K562 (cell line): ENCODE measurements around the gene BCAR3.

Experiments used
- CHCHD3 ChIP-seq: fragments of 250-450 bp; sonication (Bioruptor Pico); IDR thresholded peaks from 2 replicates; pipeline ENCODE4 v2.1.2; 2022; ENCODE audit warnings: mild to moderate bottlenecking
- FOSL1 ChIP-seq: fragments of 200-800 bp; sonication (Bioruptor generic); conservative IDR thresholded peaks from 2 replicates; pipeline ENCODE4 v1.6.1; 2016; ENCODE audit warnings: missing genetic modification characterization, missing compliant biosample characterization
- GABPA ChIP-seq: fragments of 200-800 bp; sonication (Bioruptor generic); conservative IDR thresholded peaks from 2 replicates; pipeline ENCODE4 v1.6.1; 2016; ENCODE audit warnings: low read depth, missing genetic modification characterization, missing compliant biosample characterization
- KLF16 ChIP-seq: IDR thresholded peaks from 2 replicates; pipeline ENCODE4 v1.6.1; 2016; ENCODE audit warnings: antibody characterized with exemption
- NFIC ChIP-seq: fragments of 450-650 bp; IDR thresholded peaks from 2 replicates; pipeline ENCODE4 v1.6.1; 2017; ENCODE audit warnings: mild to moderate bottlenecking, inconsistent platforms
- NUFIP1 ChIP-seq: fragments of 450-650 bp; IDR thresholded peaks from 2 replicates; pipeline ENCODE4 v1.6.1; 2018; ENCODE audit not compliant: partially characterized antibody
- PHTF2 ChIP-seq: fragments of 250-450 bp; sonication (Bioruptor Pico); IDR thresholded peaks from 2 replicates; pipeline ENCODE4 v1.5.0; 2021; ENCODE audit warnings: mild to moderate bottlenecking
- PPARD ChIP-seq: fragments of 250-450 bp; sonication (Bioruptor Pico); IDR thresholded peaks from 2 replicates; pipeline ENCODE4 v1.8.0; 2022; ENCODE audit warnings: inconsistent platforms, mild to moderate bottlenecking, moderate library complexity
- SMARCA5 ChIP-seq: fragments of 450-650 bp; IDR thresholded peaks from 2 replicates; pipeline ENCODE4 v1.6.1; 2016
- SP1 ChIP-seq: sonication (generic); formaldehyde crosslinking; IDR thresholded peaks from 2 replicates; pipeline ENCODE4 v1.8.1; 2022; ENCODE audit warnings: mild to moderate bottlenecking, missing genetic modification reagents
- ZNF324 ChIP-seq: fragments of 250-450 bp; sonication (Bioruptor Pico); IDR thresholded peaks from 2 replicates; pipeline ENCODE4 v1.4.0; 2020; ENCODE audit warnings: mild to moderate bottlenecking
- TF ChIP-seq, protein P1 (sequence below): fragments of 250-450 bp; sonication (Bioruptor Pico); IDR thresholded peaks from 2 replicates; pipeline ENCODE4 v1.8.0; 2021; ENCODE audit warnings: borderline replicate concordance, mild to moderate bottlenecking, moderate library complexity; ENCODE audit not compliant: poor library complexity, severe bottlenecking
- TF ChIP-seq, protein P2 (sequence below): fragments of 450-650 bp; formaldehyde crosslinking; IDR thresholded peaks from 2 replicates; pipeline ENCODE4 v1.4.0; 2020; ENCODE audit warnings: mild to moderate bottlenecking, moderate library complexity

DNA sequence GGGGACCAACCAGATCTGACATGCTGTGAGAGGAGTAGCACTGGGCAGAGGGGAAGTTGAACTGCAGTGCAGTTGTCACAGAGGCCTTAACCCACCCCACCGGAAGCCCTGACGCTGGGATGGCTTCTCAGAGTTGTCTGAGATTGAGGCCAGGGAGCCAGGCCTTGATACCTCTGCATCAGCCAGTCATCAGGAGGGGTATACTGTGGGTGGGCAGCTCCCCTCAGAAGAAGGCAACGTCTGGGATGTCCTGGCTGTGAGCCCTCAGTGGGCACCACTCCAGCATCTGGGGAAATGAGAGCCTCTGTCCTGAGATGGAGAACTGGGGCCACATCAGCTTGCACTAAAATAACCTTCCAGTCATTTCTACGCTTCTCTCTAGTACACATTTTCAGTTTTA lies 47.9 kb upstream of the BCAR3 start:
- no peak for TF ChIP-seq ZNF324
- TF ChIP-seq FOSL1, result no peak
- TF ChIP-seq KLF16, result no peak
- TF ChIP-seq, protein P1, sequence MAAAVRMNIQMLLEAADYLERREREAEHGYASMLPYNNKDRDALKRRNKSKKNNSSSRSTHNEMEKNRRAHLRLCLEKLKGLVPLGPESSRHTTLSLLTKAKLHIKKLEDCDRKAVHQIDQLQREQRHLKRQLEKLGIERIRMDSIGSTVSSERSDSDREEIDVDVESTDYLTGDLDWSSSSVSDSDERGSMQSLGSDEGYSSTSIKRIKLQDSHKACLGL (CRISPR knock-in tag), result no peak
- no peak for TF ChIP-seq NFIC
- TF ChIP-seq, protein P2, sequence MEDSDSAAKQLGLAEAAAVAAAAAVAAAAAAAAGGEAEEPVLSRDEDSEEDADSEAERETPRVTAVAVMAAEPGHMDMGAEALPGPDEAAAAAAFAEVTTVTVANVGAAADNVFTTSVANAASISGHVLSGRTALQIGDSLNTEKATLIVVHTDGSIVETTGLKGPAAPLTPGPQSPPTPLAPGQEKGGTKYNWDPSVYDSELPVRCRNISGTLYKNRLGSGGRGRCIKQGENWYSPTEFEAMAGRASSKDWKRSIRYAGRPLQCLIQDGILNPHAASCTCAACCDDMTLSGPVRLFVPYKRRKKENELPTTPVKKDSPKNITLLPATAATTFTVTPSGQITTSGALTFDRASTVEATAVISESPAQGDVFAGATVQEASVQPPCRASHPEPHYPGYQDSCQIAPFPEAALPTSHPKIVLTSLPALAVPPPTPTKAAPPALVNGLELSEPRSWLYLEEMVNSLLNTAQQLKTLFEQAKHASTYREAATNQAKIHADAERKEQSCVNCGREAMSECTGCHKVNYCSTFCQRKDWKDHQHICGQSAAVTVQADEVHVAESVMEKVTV (CRISPR knock-in tag), result no peak
- no peak for TF ChIP-seq PPARD (CRISPR knock-in tag)
- no peak for TF ChIP-seq SMARCA5
- TF ChIP-seq CHCHD3 (CRISPR knock-in tag), result no peak
- TF ChIP-seq SP1 (CRISPR knock-in tag), result no peak
- no peak for TF ChIP-seq NUFIP1
- TF ChIP-seq GABPA, result no peak
- no peak for TF ChIP-seq PHTF2 (CRISPR knock-in tag)
